Measurements from ENCODE around the gene DUSP5.
A peak's percentile ranks its signal among the peaks of the same experiment; 100 is the strongest.
"Not testable (repeated sequence)": the region's sequence is repeated elsewhere in the genome, so short reads cannot be mapped to it uniquely, and the experiment has no call there.

DUSP5 gene

DNA sequence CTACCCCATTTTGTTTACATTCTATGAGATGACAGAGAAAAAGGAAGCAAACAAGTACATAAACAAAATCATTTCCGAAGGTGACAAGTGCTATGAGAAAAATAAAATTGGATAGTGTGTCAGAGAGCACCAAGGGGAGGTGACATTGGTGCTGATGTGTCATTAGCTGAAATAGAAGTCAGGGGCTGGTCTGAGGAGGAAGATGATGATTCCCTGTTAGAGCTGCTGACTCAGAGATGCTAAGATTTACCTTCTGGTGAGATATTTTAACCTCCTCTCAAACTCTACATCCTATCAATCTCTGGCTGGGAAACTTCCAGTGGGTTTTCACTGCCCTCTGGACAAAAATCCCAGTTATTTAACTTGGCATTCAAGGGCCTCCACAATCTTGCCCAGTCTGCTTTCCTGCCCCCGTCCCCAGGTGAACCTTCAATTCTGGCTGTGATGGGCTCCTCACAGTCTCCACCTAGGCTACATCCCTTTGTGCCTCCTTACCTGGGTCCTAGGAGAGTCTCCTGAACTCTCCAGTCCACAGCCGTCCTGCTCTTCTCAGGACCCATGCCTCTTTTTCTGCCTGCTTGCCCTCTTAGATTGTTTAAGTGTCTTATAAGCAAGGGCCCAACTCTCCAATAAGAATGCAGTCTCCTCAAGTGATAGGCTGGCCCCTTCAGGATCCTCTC, 26.6 kb downstream of the DUSP5 start:
- DNase-seq = no peak

GRCh38 chr10:110524859-110525232, 27.1 kb downstream of the DUSP5 start:
- DNase-seq = no peak

- no peak for DNase-seq
These were observed 27.9 kb downstream of the DUSP5 start for GRCh38 chr10:110525349-110526260.

DNA sequence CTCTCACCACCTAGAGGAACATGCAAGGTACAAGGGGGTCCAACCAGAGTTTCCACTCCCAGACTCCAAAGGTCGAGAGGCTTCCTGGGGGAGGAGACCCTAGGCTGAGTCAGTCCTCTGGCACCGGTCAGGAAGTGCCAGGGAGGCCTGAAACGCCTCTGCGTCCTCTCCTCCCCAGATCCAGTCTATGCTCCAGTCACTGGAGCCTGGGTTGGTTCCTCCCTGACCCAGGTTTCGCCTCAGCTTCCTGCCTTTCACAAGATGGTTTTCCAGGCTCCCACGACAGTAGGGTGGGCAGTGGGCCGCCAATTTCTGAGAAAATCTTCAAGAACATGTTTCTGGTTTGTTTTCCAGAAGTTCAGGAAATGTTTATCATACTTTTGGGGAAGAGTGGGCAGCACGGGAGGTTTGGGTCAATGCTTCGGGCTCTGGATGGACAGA, 30.0 kb downstream of the DUSP5 start:
- no peak for DNase-seq

GRCh38 chr10:110528224-110528996, 30.7 kb downstream of the DUSP5 start:
- no peak for DNase-seq

DNA sequence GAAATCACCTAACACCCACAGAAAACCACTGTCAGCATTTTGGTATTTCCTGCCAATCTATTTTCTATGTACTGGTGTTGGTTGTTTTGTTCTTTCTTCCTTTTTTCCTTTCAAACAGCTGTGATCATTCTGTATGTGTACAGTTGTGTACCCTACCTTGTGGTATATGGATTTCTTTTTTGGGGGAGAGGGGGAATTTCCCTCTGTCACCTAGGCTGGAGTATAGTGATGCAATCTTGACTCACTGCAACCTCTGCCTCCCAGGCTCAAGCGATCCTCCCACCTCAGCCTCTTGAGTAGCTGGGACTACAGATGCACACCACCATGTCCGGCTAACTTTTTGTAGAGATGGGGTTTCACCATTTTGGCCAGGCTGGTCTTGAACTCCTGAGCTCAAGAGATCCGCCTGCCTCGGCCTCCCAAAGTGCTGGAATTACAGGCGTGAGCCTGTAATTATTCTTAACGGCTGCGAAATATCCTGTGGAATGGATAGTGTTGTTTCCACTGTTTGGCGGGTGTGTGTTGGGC, 31.4 kb downstream of the DUSP5 start:
- DNase-seq = not testable (repeated sequence)

DNA sequence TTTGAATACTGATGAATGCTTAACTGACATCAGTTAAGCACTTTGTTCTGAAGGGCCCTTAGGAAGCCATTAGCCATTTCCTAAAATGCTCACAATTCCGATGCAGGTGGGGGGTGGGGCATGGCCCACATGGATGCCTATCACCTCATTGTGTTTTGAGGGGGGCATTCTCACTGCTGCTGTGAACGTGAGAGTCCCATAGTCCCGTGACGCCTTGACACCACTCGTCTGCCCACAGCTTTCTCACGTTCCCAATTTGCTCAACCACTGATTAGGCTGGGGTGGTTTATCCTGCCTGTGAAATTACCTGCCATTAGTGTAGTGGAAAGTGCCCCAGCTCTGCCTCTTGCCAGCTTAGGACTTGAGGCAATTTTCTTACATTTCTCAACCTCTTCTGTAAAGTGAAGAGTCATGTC, 31.9 kb downstream of the DUSP5 start:
- DNase-seq = no peak

DNA sequence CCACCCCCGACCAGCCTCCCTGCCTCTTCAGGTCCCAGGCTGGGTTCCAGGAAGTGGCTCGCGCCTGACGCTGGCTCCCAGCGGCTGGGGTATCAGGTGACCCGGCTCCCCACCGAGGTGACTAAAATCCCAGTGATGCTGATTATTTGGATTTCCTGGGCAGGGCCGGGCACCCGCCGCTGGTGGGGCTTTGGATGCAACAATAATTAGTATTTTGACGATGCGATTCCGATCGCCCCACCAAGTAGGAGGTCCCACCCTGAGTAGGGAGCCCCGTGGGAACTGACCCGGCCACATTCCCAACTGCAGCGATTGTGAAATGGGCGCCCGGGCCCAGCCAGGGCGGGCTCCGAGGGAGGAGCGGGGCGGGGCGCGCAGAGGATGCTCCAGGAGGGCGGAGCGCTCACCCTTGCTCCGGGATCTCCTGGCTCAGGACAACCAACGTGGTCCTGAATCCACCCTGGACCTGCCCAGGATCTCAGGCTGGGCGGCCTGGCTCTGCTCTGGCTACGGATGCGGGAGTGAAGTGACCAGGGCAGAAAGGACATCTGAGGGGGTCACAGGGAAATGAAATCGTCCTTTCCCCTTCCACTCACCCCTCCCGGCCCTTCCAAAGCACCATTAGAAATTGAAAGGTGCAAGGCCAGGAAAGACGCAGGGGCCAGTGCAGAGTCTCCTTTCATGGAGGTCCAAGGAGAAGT, 32.6 kb downstream of the DUSP5 start:
- no peak for DNase-seq

DNA sequence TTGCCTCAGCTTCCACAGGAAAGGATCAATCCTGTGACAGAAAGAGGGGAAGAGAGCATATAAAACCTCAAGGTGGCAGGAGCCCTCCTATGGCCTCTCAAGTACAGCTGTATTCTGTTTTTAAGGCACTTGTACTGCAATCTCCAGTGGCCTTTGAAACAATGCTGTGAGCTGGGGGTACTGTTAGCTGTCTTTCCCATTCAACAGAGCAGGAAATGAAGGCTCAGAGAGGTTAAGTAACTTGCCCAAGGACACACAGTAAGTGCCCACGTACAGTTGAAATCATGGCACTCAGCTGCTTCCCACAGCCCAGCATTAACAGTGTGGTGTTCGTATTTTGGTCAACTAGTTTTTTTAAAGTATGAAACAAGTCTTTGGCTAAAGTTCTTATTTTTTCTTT, 34.0 kb downstream of the DUSP5 start:
- DNase-seq = no peak

- DNase-seq = not testable (repeated sequence)
These were observed 34.9 kb downstream of the DUSP5 start for GRCh38 chr10:110532628-110533027.

DNA sequence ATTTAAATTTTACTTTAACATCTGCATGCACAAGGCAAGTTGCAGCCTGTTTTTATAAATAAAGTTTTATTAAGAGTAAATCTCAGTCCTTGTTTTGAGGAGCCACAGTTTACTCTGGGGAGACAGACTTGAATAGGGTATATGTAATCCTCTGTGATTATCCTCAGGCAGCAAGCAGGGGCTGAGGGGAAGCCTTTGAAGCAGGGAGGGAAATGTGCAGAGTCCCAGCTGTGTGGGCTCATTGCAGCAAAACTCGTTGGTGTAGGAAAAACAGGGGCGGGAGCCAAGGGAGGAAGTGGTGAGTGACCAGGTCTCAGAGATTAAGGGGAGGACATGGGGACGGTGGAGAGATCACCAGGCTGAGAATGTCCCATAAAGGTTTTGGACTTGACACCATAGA, 35.4 kb downstream of the DUSP5 start:
- no peak for DNase-seq

- no peak for DNase-seq
These were observed 36.9 kb downstream of the DUSP5 start for GRCh38 chr10:110534571-110534970.

GRCh38 chr10:110535958-110536891, 38.5 kb downstream of the DUSP5 start:
- peak in 1 of 2 experiments; percentile 4 for DNase-seq

- DNase-seq = no peak
These were observed 41.4 kb downstream of the DUSP5 start for GRCh38 chr10:110539091-110539490.

- DNase-seq = no peak
These were observed 42.3 kb downstream of the DUSP5 start for GRCh38 chr10:110540031-110540430.

DNA sequence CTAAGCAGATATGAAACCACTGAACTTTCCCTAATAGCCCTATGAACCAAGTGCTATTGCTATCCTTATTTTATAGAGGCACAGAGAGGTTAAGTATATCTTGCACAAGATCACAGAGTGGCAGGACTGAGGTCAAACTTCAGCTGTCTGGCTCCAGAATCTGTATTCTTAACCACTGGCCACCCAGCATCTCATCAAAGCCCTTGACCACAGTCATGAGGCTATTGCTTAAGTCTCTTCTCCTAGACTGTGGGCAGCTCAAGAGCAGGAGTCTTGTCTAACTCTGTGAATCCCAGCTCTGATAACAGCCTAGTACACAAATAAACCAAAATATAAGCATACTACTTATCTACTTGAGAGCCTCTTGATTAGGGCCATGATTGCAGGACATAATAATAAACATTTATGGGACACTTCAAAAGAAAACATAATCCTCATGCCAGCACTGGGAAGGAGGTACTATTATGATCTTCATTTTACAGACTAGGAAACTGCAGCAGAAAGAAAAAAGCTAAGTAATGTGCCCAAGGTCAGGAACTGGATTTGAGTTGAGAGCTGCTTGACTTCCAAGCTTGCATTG, 47.3 kb downstream of the DUSP5 start:
- DNase-seq = no peak

DNA sequence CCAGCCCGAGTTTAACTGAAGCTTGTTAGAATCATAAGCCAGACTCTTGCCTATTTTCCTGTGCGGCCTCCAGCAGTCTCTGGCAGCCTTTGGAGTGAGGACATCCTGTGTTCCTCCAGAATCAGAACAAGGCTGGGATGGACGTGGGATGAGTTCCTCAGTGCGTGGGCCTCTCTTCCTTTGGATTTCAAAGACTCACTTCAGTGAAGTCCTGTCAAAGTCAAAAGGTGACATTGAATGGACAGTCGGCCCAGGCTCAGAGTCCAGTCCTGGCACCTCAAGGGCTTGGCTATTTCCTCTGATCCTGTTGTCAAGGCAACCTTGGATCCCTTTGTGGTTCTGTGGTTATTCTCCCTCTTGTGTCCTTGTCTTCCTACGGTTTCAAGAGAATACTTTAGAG, 48.4 kb downstream of the DUSP5 start:
- no peak for DNase-seq

- no peak for DNase-seq
These were observed 48.9 kb downstream of the DUSP5 start for GRCh38 chr10:110546499-110547110.

DNA sequence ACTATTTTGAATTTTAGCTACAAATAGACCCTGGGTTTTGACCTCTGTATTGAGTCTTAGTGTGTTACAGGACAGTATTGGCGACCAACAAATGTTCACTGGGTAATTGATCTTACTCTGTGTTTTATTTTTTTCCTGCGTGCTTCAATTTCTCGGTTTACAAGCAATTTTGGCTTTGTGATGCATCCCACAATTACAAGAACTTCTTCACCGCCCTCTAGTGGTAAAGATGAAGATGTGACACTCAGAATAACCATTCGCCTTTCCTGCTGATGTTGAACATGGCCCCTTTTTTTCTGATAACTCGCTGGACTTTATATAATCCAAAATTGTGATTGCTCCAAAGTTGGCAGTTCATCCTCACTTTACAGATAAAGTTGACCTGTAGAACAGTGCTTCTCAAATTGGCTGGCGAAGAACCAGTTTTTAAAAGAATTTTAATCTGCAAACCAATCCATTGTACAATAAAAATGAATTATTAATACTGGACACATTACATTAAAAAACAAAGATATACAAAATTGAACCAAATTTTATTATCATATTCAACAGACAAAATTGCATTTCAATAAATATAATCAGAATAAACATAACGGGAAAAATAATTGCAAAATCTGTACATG, 49.5 kb downstream of the DUSP5 start:
- DNase-seq = peak; percentile 5 to 75

DNA sequence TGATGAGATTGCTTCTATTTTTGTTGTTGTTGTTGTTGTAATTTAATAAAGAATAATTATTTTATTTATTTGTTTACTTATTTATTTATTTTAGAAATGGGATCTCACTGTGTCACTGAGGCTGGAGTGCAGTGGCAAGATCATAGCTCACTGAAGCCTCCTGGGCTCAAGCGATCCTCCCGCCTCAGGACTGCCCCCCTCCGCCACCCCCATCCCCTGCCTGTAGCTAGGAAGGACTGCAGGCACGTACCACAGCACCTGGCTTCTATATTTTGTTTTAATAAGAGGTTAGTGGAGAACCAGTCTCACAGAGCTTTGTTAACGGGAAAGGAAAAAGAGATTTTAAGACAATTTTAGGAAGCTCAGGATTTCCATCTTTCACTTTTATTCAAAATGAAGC, 50.3 kb downstream of the DUSP5 start:
- DNase-seq = no peak
